Regular cardiac myocyte (primary cell): ENCODE measurements around the gene INSM2. TPM values are rescaled to one million over a fixed set of nuclear protein-coding genes. Genes with fewer than 3 reads are reported as not detected.

Source experiments
- total RNA-seq: library from RNA; depleted of rRNA; stranded (reverse); fragments of >200 nt; gene quantifications from 2 replicates; pipeline ENCODE4 v1.2.3, GENCODE V29; 2014

The INSM2 gene
- total RNA-seq: under 0.01 TPM in 1 of 2 replicates, not detected in the other

DNA sequence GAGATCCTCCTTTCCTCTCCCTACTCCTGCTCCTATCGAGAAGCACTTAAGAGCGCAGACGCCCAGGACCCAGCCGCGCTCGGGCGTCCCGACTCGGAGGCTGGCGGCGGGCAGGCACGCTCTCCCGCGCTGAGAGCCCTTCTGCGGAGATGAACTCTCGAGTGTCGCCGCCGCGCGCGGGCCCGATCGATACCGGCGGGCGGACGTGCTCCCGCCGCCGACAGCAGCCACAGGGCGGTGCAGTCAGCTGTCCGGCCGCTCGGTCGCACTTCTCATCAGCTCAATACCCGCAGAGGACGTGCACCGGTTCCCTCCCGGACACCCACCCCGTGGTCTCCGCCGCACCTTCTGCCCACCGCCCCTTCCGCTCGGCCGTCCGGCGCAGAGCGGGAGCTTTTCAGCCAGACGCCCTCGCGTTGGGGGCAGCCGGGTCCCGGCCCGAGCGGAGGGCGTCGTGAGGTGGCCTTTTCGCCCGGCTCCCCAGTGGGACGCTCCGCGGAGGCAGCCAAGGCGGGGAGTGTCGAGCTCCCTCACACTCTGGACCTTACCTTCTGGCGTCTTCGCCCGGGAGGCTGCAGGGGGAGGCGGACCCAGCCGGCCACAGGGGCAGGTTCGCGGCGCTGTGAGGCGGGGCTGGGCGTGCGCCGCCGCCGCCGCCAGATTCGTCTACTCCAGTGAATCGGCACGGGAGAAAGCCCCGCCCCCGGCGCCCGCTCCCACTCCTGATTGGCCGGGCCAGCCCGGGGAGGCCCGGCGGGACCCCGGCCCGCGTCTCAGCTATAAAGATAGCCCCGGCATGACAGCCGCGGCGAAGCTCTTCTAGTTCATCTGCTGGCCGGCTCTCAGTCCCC, at the start of gene INSM2:
Gene INSM2, plus strand, starts transcription at position 808 of the 851 bp plus-strand sequence. CDS start 89 bp downstream, outside the sequence.

Other genes with a start within 250 kb of the INSM2 start
- 234 and 314 TPM in 2 replicates for gene PSMA6, start 241.8 kb upstream of the INSM2 start, total RNA-seq
- 42.6 and 110 TPM in 2 replicates for gene NFKBIA, start 129.4 kb upstream of the INSM2 start, total RNA-seq